ENCODE measurements around the gene STPG2.

Gene STPG2

DNA sequence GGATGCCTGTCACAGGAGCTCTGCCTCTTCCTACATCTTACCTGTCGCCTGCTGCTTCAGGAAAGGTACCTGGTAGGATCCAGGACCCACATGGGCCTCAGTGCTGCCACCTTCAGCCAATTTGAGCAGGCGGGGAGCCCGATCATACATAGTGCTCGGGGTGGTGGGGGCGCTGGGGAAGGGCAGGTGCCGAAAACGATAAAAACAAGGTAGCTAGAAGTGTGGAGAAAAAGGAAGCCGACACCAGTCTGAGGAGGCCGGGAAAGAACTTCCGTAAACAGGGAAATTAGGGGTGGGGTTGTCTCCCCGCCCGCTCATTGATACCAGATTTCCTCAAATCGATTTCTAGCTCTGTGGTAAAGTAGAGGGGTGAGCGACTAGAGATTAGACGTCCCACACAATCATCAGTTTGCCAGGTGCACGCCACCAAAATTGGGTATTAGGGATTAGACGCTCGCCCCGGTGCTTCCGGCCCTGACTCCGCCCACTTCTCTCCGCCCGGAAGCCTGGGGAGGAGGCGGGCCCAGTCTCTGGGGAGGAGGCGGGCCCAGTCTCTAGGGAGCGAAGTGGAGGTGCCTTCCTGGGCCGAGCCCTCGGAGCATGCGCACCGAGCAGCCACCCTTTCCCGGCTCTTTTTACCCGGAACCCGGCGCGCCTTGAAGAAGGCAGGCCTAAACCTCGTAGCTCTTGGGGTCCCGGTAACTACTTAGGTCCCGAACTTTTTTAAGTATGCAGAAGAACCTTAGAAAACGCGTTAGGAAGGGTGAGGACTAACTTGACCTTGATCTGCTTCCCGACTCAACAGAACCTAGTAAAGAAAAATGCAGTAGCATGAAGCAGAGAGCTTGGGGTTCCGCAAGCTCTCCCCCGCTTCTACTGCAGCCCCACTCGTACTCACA, at the start of gene STPG2:
STPG2 (minus strand) TSS at position 476 of the 899 bp plus-strand sequence.
- peak; percentile 90 for DNase-seq (ENCODE audit: low read depth)

DNA sequence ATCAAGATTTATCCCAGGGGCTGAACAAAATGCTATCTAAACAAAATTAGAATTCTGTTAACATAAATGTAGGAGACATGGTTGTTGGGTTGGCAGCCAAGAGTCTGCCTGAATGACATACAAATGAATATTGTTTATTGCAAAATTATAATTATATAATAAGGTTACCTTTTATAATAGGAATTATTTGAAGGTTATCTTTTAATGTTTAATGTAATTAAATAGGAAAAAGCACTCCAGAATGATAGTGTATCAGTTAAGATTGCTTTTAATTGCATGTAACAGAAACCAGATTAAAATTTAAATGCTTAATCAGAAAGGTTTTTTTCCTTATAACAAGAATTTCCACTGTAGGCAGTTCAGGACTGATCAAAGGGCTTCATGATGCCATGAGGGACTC, 42.0 kb upstream of the STPG2 start:
- no peak for DNase-seq (ENCODE audit: low read depth)

DNA sequence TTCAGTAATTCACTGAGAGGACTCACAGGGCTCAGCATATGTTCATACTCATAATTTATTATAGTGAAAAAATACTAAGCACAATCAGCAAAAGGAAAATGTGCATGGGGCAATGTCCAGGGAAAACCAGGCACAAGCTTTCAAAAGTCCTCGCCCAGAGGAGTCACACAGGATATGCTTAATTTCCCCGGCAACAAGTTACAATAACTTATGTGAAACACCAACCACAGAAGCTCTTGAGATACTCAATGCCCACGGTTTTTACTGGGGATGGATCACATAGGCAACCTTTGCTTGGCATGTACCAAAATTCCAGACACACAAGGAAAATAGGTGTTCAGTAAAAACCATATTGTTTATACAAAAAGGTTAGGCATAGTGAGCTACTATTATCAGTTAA, 38.5 kb upstream of the STPG2 start:
- peak; percentile 48 for DNase-seq (ENCODE audit: low read depth)

DNA sequence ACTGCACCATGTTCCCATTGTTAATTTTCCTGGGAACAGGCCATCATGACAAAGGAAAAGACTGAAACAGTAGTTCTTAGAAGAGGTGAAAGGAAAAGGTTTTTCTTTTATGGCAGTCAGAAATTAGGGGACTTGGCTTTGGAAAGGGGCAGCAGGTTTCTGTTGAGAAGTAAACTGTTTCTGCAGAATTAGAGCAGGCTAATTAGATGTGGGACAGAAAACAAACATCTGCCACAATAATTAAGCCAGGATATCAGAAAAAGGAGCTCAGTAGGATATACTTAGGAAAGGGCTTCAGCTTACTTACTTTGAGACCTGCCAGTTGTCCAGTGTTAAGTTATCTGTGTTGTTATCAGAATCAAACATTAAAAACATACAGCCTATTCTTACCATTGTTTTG, 36.7 kb upstream of the STPG2 start:
- no peak for DNase-seq (ENCODE audit: low read depth)

DNA sequence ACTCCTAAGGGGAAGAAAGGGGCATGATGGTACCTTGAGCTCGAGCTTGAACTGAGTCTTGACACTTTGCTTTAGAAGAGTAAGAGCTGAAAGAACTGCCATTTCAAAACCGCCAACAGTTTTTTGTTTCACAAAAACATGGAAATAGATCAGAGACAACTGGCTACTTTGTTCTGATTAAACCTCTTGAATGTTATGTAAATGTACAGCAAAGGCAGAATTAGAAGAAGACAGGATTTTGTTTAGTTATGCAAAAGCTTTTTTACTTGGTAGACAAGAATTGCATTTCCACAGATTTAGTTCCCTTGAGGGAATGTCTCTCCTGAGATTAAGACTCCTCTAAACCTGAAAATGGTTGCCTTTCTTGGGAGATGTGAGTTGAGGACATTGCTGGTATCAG, 33.3 kb upstream of the STPG2 start:
- no peak for DNase-seq (ENCODE audit: low read depth)

DNA sequence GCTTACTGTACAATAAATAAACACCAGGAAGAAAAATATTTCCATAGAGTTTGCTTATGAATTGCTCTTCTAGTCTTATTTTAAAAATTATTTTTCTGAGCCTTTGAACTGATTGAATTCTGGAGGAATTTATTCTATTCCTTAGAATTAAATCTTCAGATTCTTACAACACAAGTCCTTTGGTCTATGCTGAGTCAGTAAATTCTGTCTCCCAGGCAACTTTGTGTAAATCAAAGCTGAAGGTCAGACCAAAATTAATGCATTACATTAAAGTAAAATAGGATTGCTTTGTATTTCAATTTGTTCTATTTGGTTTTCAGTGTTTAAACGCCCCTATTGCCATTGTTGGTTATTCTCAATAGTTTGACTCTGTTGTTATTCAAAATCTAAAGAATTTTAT, 26.8 kb upstream of the STPG2 start:
- peak; percentile 13 for DNase-seq (ENCODE audit: low read depth)

DNA sequence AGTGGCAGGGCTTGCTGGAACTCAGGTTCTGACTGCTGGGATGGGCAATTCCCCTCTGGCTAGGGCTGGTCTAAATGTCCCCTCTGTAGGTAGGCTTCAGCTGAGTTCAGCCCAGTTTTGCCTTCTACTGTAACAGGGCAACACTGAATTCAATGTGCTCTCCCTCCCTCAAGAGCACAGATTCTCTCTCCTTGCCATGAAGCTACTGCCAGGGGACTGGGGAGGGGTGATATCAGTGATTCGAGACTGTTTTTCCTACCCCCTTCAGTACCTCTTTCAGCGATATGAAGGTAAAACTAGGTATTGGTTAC, 23.4 kb upstream of the STPG2 start:
- no peak for DNase-seq (ENCODE audit: low read depth)

DNA sequence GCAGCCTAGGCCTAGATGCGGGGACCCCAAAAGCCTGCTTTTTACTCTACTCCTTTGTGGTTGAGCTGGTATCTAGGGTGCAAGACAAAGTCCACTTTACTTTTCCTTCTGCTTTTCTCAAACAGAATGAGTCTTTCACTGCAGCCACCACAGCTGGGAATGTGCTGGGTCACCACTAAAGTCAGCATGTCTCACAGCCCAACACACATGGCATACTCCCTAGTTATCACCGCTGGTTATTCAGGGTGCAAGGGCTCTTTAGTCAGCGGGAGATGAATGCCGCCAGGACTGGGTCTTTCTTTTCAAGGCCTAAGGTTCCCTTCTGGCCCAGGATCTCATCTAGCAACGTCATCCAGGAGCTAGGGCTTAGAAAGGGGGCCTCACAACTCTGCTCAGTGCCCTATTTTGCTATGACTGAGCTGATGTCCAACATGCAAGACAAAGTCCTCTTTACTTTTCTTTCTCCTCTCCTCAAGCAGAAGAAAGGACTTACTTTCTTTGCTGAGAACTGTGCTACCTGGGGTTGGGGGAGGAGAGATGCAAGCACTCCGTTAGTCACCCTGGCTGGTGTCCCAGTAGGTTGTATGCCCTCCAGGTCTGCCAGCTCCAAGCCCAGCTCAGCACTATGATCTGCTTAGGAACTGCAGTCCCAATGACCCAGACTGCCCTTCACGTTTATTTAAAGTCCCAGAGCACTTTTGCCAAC, 22.9 kb upstream of the STPG2 start:
- DNase-seq (ENCODE audit: low read depth): peak; percentile 8

DNA sequence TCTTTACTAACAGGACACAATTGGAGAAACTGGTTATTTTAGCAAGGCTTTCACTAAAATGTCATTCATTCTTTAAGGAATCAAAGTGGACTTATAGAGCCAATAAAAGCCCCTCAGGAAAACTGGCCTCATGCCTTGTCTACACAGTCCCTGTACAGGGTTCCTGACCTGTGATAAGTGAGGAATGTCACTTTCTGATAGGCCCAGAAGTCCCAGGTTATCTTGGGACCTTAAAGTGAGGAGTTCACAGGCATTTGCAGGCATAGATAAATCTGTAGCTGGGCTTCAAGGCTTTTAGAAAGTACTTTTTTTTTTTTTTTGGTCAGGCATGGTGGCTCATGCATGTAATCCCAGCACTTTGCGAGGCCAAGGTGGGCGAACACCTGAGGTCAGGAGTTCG, 19.4 kb upstream of the STPG2 start:
- no peak for DNase-seq (ENCODE audit: low read depth)

DNA sequence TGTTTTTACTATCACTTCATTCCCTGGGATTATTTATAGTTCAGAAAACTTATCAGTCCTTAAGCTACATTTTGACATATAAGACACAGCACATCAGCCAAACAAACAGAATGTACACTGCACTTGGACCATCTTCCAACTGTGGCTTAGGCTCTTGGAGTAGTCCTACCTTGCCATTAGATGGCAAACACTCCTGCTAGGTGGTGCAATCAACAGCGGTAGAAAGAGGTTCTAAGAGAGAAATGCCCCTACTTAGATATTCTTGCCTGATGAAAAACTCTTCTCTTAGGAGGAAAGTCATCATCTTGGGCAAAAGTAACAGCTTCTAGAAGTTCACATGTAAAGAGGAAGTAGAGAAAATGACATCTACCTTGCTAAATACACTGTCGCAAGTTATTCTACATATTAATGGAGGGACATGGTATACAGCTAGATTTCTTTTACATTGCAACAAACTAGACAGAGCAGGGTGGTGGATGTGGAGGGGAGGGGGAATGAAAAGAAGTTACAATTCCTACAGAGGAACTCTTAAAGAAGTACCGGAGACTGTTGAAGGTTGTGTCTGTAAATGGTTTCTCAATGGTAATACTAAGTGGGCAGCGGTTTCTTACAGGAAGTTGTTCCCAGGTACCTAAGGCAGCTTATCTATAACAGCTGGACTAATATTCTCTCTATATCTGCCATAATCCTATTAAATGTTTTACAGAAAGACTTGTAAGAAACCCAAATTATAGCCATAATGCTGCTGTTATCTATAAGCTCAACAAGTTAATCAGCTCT, 8.1 kb upstream of the STPG2 start:
- DNase-seq (ENCODE audit: low read depth): no peak

DNA sequence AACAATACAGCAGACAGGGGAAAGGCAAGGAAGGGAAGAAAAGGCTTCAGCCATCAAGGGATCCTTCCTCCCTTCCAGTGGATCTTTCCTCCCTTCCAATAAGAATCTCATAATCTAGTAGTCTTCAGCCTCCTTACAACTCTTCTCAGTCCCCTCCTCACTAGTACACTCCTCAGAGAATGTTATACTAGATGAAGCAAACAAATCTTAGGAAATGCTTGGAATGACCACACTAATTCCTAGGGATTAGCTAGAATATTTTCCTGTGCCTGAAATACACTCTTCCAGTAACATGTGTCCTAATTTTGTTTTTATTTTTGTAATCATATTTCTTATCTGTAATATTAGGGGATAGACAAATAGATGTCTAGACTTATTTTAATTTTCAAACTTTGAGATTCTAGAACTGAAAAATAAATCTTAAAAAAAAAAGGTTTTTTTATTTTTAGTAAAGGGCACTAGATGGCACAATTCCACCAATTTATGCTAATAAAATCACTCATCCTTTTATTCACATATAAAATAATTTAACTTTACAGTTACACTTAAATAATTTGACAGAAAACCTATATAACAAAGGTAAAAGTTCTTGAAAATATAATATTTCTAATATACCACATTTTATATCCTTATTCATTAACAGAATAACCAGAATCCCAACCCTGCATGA, 7.0 kb upstream of the STPG2 start:
- peak; percentile 47 for DNase-seq (ENCODE audit: low read depth)

DNA sequence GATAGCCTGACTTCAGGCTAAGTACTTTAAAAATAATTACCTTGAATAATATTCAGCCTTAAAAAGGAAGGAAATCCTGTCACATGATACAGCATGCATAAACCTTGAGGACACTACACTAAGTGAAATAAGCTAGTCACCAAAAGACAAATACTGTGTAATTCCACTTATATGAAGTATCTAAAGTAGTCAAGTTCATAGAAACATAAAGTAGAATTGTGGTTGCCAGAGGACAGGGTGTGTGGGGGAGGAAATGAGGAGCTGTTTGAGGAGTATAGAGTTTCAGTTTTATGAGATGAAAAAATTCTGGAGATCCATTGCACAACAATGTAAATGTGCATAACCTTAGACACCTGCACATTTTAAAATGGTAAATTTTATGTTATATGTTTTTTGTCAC, 5.6 kb upstream of the STPG2 start:
- peak; percentile 34 for DNase-seq (ENCODE audit: low read depth)

DNA sequence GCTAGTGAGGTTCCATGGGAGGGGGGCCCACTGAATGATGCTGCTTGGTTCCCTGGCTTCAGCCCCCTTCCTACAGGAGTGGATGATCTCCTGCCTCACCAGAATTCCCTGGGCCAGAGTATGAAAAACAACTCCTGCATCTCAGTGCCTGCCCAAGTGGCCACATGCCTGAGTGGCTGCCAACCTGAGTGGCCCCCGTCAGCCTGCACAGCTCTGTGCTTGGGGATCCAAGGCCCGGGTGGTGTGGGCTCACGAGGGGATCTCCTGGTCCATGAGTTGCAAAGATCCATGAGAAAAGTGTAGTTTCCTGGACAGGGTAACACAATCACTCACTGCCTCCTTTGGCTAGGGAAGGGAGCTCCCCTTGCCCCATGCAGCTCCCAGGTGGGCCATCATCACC, 17.1 kb downstream of the STPG2 start:
- DNase-seq (ENCODE audit: low read depth): no peak

DNA sequence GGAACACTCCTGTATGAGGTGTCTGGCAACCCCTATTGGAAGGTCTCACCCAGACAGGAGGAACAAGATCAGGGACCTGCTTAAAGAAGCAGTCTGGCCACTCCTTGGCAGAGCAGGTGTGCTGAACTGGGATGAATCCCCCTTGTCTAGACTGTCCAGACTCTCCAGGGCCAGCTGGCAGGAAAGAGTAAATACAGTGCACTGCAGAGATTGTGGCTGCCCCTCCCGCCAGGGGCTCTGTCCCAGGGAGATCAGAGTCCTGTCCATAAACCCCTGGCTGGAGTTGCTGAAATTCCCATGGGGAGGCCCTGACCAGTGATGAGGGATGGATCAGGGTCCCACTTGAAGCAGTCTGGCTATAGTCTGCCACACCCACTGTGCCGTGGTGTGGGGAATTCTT, 17.7 kb downstream of the STPG2 start:
- DNase-seq (ENCODE audit: low read depth): no peak

DNA sequence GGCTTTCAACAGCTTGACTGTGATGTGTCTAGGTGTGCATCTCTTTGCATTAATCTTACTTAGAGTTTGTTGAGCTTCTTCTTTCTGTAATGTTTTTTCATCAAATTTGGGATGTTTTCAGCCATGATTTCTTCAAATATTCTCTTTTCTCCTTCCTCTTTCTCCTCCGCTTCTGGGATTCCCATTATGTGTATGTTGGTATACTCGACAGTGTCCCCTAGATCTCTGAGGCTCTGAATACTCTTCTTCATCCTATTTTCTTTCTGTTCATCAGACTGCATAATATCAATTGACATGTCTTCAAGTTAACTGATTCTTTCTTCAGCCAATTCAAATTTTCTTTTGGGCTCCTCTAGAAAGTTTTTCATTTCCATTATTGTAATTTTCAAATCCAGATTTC, 25.9 kb downstream of the STPG2 start:
- no peak for DNase-seq (ENCODE audit: low read depth)

DNA sequence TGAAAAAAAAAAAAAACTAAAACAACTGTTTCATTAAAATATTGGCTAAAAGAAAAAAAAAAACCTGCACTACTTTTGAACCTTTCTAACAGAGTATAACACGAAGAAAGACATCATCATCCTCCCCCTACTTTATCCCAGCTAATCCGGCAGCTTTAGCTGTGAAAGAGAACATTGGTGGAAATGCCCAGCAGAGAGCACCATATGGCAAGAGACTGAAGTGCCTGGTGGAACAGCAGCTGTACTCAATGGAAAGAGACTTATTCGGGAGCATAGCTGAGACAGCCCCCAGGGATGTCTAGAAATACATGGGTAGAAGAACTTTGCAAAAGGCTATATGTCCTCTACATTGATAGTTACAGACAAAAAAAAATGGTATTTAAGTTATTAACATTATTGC, 30.3 kb downstream of the STPG2 start:
- DNase-seq (ENCODE audit: low read depth): peak; percentile 54

DNA sequence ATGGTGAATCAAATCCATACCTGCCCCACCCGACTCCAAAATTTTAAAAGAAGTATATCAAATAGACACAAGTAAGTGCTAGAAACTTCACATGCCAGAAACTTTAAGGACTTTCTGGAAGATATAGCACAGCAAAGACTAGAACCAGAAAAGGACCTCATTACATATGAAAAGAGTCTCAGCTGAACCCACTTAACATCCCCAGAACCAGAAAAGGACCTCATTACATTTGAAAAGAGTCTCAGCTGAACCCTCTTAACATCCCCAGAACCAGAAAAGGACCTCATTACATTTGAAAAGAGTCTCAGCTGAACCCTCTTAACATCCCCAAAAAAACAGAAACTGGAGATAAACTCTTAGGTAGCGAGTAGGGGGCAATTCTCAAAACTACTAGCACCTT, 32.3 kb downstream of the STPG2 start:
- no peak for DNase-seq (ENCODE audit: low read depth)

DNA sequence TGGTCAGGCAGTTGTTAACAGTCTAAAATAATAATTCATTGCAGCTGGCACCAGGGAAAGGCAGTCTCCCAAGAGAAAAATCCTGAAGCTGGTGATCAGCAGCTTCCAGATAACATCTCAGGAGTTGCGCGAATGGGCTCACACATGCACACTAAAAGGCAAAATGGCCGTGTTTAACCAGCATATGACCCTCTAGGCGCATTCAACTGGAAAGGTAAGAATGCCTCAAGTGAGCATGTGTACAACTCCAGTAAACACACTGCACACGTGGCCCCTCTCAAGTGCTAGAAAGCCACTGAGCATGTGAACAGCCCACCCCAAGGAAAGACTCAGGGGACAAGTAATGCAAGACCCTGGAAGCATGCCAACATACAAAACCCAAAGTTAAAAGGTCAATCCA, 33.1 kb downstream of the STPG2 start:
- no peak for DNase-seq (ENCODE audit: low read depth)

DNA sequence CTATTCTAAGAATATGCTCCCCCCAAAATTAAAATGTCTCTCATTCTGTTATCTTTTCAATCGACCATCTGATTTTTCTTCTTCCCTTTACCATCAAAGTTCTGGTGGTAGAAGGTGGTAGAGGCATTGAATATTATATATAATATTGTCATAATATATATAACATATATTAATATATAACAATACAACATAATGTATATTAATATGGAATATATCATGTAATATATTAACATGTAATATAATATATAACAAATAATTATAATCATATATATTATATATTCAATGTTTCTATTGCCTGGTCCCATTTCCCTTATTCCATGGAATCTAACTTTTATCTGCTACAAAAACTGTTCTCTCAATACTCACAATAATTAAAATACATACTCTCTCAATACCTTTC, 40.6 kb downstream of the STPG2 start:
- no peak for DNase-seq (ENCODE audit: low read depth)

DNA sequence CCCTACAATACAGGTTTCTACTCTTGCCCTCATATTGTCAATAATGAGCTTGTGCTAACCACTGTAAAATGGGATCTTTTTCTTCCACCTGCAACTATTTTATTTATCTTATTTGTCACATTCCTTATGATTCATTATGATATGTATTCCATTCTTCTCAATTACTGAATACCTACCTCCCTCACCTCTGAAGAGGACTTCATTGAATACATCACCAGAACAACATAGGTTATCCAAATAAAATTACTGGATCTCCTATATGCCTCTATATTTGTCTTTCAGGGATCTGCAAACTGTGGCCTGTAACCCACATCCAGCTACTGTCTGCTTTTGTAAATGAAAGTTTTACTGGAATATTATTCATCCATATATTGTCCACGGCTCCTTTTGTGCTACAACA, 41.3 kb downstream of the STPG2 start:
- DNase-seq (ENCODE audit: low read depth): no peak

DNA sequence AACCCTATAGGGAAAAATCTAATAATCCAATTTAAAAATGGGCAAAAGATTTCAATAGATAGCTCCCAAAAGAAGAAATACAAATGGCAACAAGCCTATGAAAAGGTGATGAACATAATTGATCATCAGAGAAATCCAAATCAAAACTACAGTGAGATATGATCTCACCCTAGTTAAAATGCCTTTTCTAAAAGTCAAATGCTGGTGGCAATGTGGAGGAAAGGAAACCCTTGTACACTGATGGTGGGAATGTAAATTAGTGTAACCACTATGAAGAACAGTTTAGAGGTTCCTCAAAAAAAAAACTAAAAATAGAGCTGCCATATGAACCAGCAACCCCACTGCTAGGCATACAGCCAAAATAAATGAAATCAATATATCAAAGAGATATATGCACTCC, 44.5 kb downstream of the STPG2 start:
- no peak for DNase-seq (ENCODE audit: low read depth)

DNA sequence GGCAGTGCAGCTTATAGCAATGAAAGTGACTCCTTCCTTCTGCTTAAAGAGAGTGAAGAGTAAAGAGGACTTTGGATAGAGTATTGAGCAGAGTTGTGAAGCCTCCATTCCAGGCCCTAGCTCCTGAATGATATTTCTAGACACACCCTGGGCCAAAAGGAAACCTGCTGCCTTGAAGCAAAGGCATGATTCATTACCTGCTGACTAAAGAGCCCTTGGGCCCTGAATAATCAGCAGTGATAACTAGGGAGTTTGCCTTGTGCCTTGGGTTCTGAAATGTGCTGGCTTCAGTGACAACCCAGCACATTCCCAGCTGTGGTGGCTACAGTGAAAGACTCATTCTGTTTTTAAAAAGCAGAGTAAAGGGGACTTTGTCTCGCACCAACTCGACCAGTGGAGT, 49.2 kb downstream of the STPG2 start:
- DNase-seq (ENCODE audit: low read depth): no peak

Data from iris pigment epithelial cell (primary cell).